Measurements from ENCODE around the gene LRFN3.

GRCh38 chr19:35966771-35967170 lies 30.6 kb downstream of the LRFN3 start:
- TF ChIP-seq CTCF (conservative IDR thresholded peaks at IDR 0.05 in 1 of 2, IDR thresholded peaks at IDR 0.05 in 1 of 2; ENCODE audit: low read depth in 1 of 2, low read length in 2 of 2), result no peak
- TF ChIP-seq EZH2 (IDR thresholded peaks at IDR 0.05; ENCODE audit: low read length, missing control alignments), result no peak

Data from fibroblast of lung (primary cell).